A549 (cell line): ENCODE results near the gene SMG9. TPM values are rescaled to one million over a fixed set of nuclear protein-coding genes. Genes with fewer than 3 reads are reported as not detected.

Experiments used
- ATAC-seq, 2 experiments: fragments of 200-7000 bp in 1 of 2; fragments of >200 bp in 1 of 2; cut with Nextera tagmentation in 1 of 2; cut with Tn5 transposase in 1 of 2; 3 replicates each; pipeline versions ENCODE4 v1.8.0 to v1.9.1; 2018 to 2020; ENCODE audit warnings: mild to moderate bottlenecking in 1 of 2, moderate library complexity in 1 of 2
- CTCF ChIA-PET: fragments of 300-600 bp; sonication (Branson Sonifier 250); formaldehyde crosslinking; extraction: SDS; loops from one replicate; lab custom pipeline; 2021; ENCODE audit warnings: antibody characterized with exemption, inconsistent platforms; lab: Yijun Ruan, JAX
- POLR2A ChIA-PET: fragments of 350-600 bp; formaldehyde crosslinking; extraction: SDS; loops from one replicate; lab custom pipeline; 2021; ENCODE audit warnings: antibody characterized with exemption, inconsistent platforms; lab: Yijun Ruan, JAX
- DNase-seq, 2 experiments: peaks; one replicate each; pipeline versions ENCODE4 v3.0.0 to v3.0.0-alpha.2; 2011 to 2016; ENCODE audit warnings: low read depth in 1 of 2, low spot score in 1 of 2
- FAIRE-seq: peaks from 2 replicates; lab custom pipeline; 2011; peaks lifted over from hg19 to GRCh38; lab: Jason Lieb, UNC
- H3K27ac ChIP-seq, 2 experiments: fragments of >200 bp; sonication (Bioruptor Twin); formaldehyde crosslinking; 3 replicates each; pipeline ENCODE4 v1.5.1; 2016 to 2017
- H3K4me1 ChIP-seq: fragments of >200 bp; sonication (Bioruptor Twin); formaldehyde crosslinking; 3 replicates; pipeline ENCODE4 v1.6.1; 2016
- H3K4me2 ChIP-seq: fragments of >200 bp; sonication (Bioruptor Twin); formaldehyde crosslinking; 3 replicates; pipeline ENCODE4 v1.6.1; 2016
- H3K4me3 ChIP-seq: fragments of >200 bp; sonication (Bioruptor Twin); formaldehyde crosslinking; 3 replicates; pipeline ENCODE4 v1.5.1; 2016
- H3K9me3 ChIP-seq: fragments of >200 bp; sonication (Bioruptor Twin); formaldehyde crosslinking; 3 replicates; pipeline ENCODE4 v1.6.1; 2016
- BCL3 ChIP-seq: fragments of >200 bp; sonication (Bioruptor Twin); formaldehyde crosslinking; IDR thresholded peaks from 3 replicates; pipeline ENCODE4 v1.6.1; 2016
- BHLHE40 ChIP-seq: IDR thresholded peaks from 2 replicates; pipeline ENCODE4 v1.6.1; 2012; ENCODE audit warnings: low read depth, low read length, inconsistent platforms
- CBX2 ChIP-seq: fragments of 200-600 bp; sonication (generic); IDR thresholded peaks from 2 replicates; pipeline ENCODE4 v1.6.1; 2016; ENCODE audit warnings: low read depth, mild to moderate bottlenecking, borderline replicate concordance
- CBX8 ChIP-seq: fragments of 200-600 bp; sonication (generic); IDR thresholded peaks from 2 replicates; pipeline ENCODE4 v1.6.1; 2016
- CEBPB ChIP-seq, 2 experiments: fragments of >200 bp in 1 of 2; sonication (Bioruptor Twin) in 1 of 2; formaldehyde crosslinking in 1 of 2; IDR thresholded peaks; 2 replicates each; pipeline ENCODE4 v1.6.1; 2012 to 2016
- EHF ChIP-seq: fragments of 250-450 bp; sonication (Bioruptor Pico); IDR thresholded peaks from 2 replicates; pipeline ENCODE4 v1.5.0; 2020; ENCODE audit warnings: mild to moderate bottlenecking
- EHMT2 ChIP-seq: fragments of 200-600 bp; sonication (generic); IDR thresholded peaks from 2 replicates; pipeline ENCODE4 v1.6.1; 2016; ENCODE audit warnings: antibody characterized with exemption, low read depth, mild to moderate bottlenecking, moderate library complexity
- ELK1 ChIP-seq: fragments of 150-350 bp; IDR thresholded peaks from 2 replicates; pipeline ENCODE4 v1.6.1; 2014; ENCODE audit warnings: low read depth, mild to moderate bottlenecking, low read length
- EP300 ChIP-seq, 2 experiments: fragments of >200 bp; sonication (Bioruptor Twin); formaldehyde crosslinking; IDR thresholded peaks; 2 replicates in 1 of 2; 3 replicates in 1 of 2; pipeline ENCODE4 v1.6.1; 2016 to 2017
- ESRRA ChIP-seq: fragments of 150-350 bp; IDR thresholded peaks from 2 replicates; pipeline ENCODE4 v1.6.1; 2014; ENCODE audit warnings: mild to moderate bottlenecking, low read length, borderline replicate concordance
- FOSB ChIP-seq: fragments of 250-450 bp; sonication (Bioruptor Pico); IDR thresholded peaks from 2 replicates; pipeline ENCODE4 v1.5.0; 2020; ENCODE audit warnings: mild to moderate bottlenecking, moderate library complexity
- HEYL ChIP-seq: fragments of 250-450 bp; sonication (Bioruptor Pico); IDR thresholded peaks from 2 replicates; pipeline ENCODE4 v1.8.0; 2021; ENCODE audit warnings: mild to moderate bottlenecking, moderate library complexity
- HMGXB4 ChIP-seq: fragments of 250-450 bp; sonication (Bioruptor Pico); IDR thresholded peaks from 2 replicates; pipeline ENCODE4 v1.5.0; 2021; ENCODE audit warnings: mild to moderate bottlenecking, moderate library complexity, borderline replicate concordance
- HOXA7 ChIP-seq: fragments of 250-450 bp; sonication (Bioruptor Pico); IDR thresholded peaks from 2 replicates; pipeline ENCODE4 v1.5.0; 2020; ENCODE audit warnings: mild to moderate bottlenecking, moderate library complexity
- HOXB13 ChIP-seq: fragments of 250-450 bp; sonication (Bioruptor Pico); IDR thresholded peaks from 2 replicates; pipeline ENCODE4 v1.5.0; 2020; ENCODE audit warnings: low read depth, mild to moderate bottlenecking, moderate library complexity
- HOXB5 ChIP-seq: fragments of 250-450 bp; sonication (Bioruptor Pico); IDR thresholded peaks from 2 replicates; pipeline ENCODE4 v1.5.0; 2020; ENCODE audit warnings: mild to moderate bottlenecking, moderate library complexity
- JUN ChIP-seq, 2 experiments: fragments of >200 bp; sonication (Bioruptor Twin); formaldehyde crosslinking; IDR thresholded peaks; 2 replicates in 1 of 2; 3 replicates in 1 of 2; pipeline ENCODE4 v1.6.1; 2016 to 2017
- KDM5A ChIP-seq: fragments of 200-600 bp; sonication (generic); IDR thresholded peaks from 2 replicates; pipeline ENCODE4 v1.6.1; 2016; ENCODE audit warnings: antibody characterized with exemption, mild to moderate bottlenecking
- MAFK ChIP-seq: fragments of 450-650 bp; IDR thresholded peaks from 2 replicates; pipeline ENCODE4 v1.6.1; 2014; ENCODE audit not compliant: partially characterized antibody
- MYC ChIP-seq: IDR thresholded peaks from 2 replicates; pipeline ENCODE4 v1.6.1; 2012; ENCODE audit warnings: mild to moderate bottlenecking, inconsistent platforms, low read length, improper control_type of control experiment, borderline replicate concordance
- NFE2L2 ChIP-seq: fragments of 150-350 bp; conservative IDR thresholded peaks from 2 replicates; pipeline ENCODE4 v1.6.1; 2014; ENCODE audit warnings: low read length
- PHF8 ChIP-seq: fragments of 200-600 bp; sonication (generic); IDR thresholded peaks from 2 replicates; pipeline ENCODE4 v1.6.1; 2016; ENCODE audit warnings: low read depth, mild to moderate bottlenecking, antibody characterized with exemption, moderate library complexity, borderline replicate concordance
- POLR2A ChIP-seq: IDR thresholded peaks from 2 replicates; pipeline ENCODE4 v1.6.1; 2012; ENCODE audit warnings: mild to moderate bottlenecking, low read length
- POLR2AphosphoS2 ChIP-seq: conservative IDR thresholded peaks from 2 replicates; pipeline ENCODE4 v1.6.1; 2012; ENCODE audit warnings: low read length, improper control_type of control experiment, inconsistent platforms
- RARB ChIP-seq: fragments of 250-450 bp; sonication (Bioruptor Pico); IDR thresholded peaks from 2 replicates; pipeline ENCODE4 v1.8.0; 2021; ENCODE audit warnings: mild to moderate bottlenecking, moderate library complexity
- RCOR1 ChIP-seq: fragments of 150-350 bp; IDR thresholded peaks from 2 replicates; pipeline ENCODE4 v1.6.1; 2014; ENCODE audit warnings: antibody characterized with exemption, low read length, low read depth
- RFX5 ChIP-seq: fragments of 450-650 bp; IDR thresholded peaks from 2 replicates; pipeline ENCODE4 v1.7.1; 2014; ENCODE audit warnings: antibody characterized with exemption, mild to moderate bottlenecking, moderate library complexity
- RNF2 ChIP-seq: fragments of 200-600 bp; sonication (generic); IDR thresholded peaks from 2 replicates; pipeline ENCODE4 v1.6.1; 2016; ENCODE audit warnings: low read depth, mild to moderate bottlenecking, antibody characterized with exemption, moderate library complexity, borderline replicate concordance
- SMC3 ChIP-seq: fragments of >200 bp; sonication (Bioruptor Twin); formaldehyde crosslinking; IDR thresholded peaks from 3 replicates; pipeline ENCODE4 v1.6.1; 2018; ENCODE audit warnings: inconsistent platforms
- SREBF2 ChIP-seq: fragments of 450-650 bp; IDR thresholded peaks from 2 replicates; pipeline ENCODE4 v1.6.1; 2014; ENCODE audit warnings: mild to moderate bottlenecking, moderate library complexity
- TFCP2L1 ChIP-seq: fragments of 250-450 bp; sonication (Bioruptor Pico); IDR thresholded peaks from 2 replicates; pipeline ENCODE4 v1.5.0; 2021; ENCODE audit warnings: mild to moderate bottlenecking
- TP53 ChIP-seq: fragments of 250-450 bp; sonication (Bioruptor Pico); IDR thresholded peaks from 2 replicates; pipeline ENCODE4 v1.5.0; 2021; ENCODE audit warnings: mild to moderate bottlenecking, moderate library complexity
- ZNF302 ChIP-seq: fragments of 250-450 bp; sonication (Bioruptor Pico); IDR thresholded peaks from 2 replicates; pipeline ENCODE4 v1.9.0; 2021; ENCODE audit warnings: inconsistent platforms, mild to moderate bottlenecking, moderate library complexity
- WGBS: methylation state at CpG from one replicate; pipeline ENCODE4 v1.1.6; 2017; ENCODE audit errors: missing lambda C conversion rate; 5-methylcytosine and 5-hydroxymethylcytosine counted together
- polyA plus RNA-seq, 4 experiments: library from polyadenylated mRNA; depleted of rRNA in 3 of 4; stranded (reverse); fragments of >200 nt; fragmentation: RNase III in 1 of 4; extraction: RNeasy Plus Mini Kit Qiagen cat#74134 plus additional on column Dnase treatment in 1 of 4; gene quantifications; 2 replicates in 3 of 4; 3 replicates in 1 of 4; pipeline ENCODE4 v1.2.3, GENCODE V29; 2011 to 2017
- TF ChIP-seq, protein P1 (sequence below): IDR thresholded peaks from 2 replicates; pipeline ENCODE4 v1.6.1; 2012
- TF ChIP-seq, protein P2 (sequence below): fragments of 250-450 bp; sonication (Bioruptor Pico); IDR thresholded peaks from 2 replicates; pipeline ENCODE4 v1.5.0; 2020; ENCODE audit warnings: low read depth, mild to moderate bottlenecking, moderate library complexity
- TF ChIP-seq, protein P3 (sequence below): IDR thresholded peaks from 2 replicates; pipeline ENCODE4 v1.6.1; 2012; ENCODE audit warnings: low read depth, borderline replicate concordance

SMG9 gene
- polyA plus RNA-seq, 2 of the 4 experiments (the other 2 are of a cell fraction), result 14.2 to 44.2 TPM

- ChIA-PET POLR2A (interaction anchor here (0.6 to 5.8 kb wide), 16 partner anchors 8 to 316 kb away, joined by 3 to 75 read pairs (median 5); partner anchors contain the start of genes KCNN4, PLAUR, ZNF45 and ZNF575), CTCF (interaction anchor here (1.7 to 22.3 kb wide), 4 partner anchors 13 to 86 kb away, joined by 9 to 565 read pairs (median 218); partner anchors contain the start of genes KCNN4 and PLAUR)
- Histone ChIP-seq H3K4me1 (peaks cover 65% of the 10 kb centered on the region), H3K27ac (peak overlapping the region; percentile 94 to 99), H3K4me2 (peak overlapping the region; percentile 93), H3K4me3 (peak overlapping the region; percentile 75), H3K9me3 (no peaks in the 10 kb centered on the region)
- ATAC-seq (peak; percentile 44 to 62; a peak in 5 of 6 replicates), FAIRE-seq (no peak), DNase-seq (peak; percentile 88 to 91)
- under 1% methylated on average over 28 of the region's 28 CpGs for WGBS
- TF ChIP-seq RNF2 (no peak), CEBPB (IDR thresholded peaks at IDR 0.05) (0 out of 4 replicates have a peak, but pooled peaks of 1 of the 2 experiments have one; percentile 14), RCOR1 (0 out of 2 replicates have a peak, but pooled peaks have one; percentile 16), MYC (peak; percentile 61), SMC3 (no peak), EHMT2 (no peak), HOXA7 (CRISPR knock-in tag) (peak; percentile 92), RFX5 (0 out of 2 replicates have a peak, but pooled peaks have one; percentile 2), BCL3 (0 out of 3 replicates have a peak, but pooled peaks have one; percentile 16), SREBF2 (no peak), CBX8 (no peak), CBX2 (no peak), ELK1 (no peak), BHLHE40 (no peak), ZNF302 (CRISPR knock-in tag) (0 out of 2 replicates have a peak, but pooled peaks have one; percentile 24), TP53 (CRISPR knock-in tag) (peak; percentile 98), POLR2A (peak; percentile 31; the same call in 1 of the 2 replicates), KDM5A (peak; percentile 70), JUN (IDR thresholded peaks at IDR 0.05) (peak in 1 of 2 experiments; percentile 74; a peak in 2 of 5 replicates), ESRRA (0 out of 2 replicates have a peak, but pooled peaks have one; percentile 33), NFE2L2 (no peak), EHF (CRISPR knock-in tag) (peak; percentile 86; the same call in 1 of the 2 replicates), POLR2AphosphoS2 (no peak), HMGXB4 (CRISPR knock-in tag) (peak; percentile 64; the same call in 1 of the 2 replicates), FOSB (CRISPR knock-in tag) (peak; percentile 95), EP300 (IDR thresholded peaks at IDR 0.05) (no peak), TFCP2L1 (CRISPR knock-in tag) (peak; percentile 68), RARB (peak; percentile 87), MAFK (no peak), HOXB13 (peak; percentile 87; the same call in 1 of the 2 replicates), PHF8 (no peak), HEYL (CRISPR knock-in tag) (no peak), HOXB5 (peak; percentile 65)
- TF ChIP-seq, protein P1, sequence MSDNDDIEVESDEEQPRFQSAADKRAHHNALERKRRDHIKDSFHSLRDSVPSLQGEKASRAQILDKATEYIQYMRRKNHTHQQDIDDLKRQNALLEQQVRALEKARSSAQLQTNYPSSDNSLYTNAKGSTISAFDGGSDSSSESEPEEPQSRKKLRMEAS, result peak; percentile 91
- TF ChIP-seq, protein P2, sequence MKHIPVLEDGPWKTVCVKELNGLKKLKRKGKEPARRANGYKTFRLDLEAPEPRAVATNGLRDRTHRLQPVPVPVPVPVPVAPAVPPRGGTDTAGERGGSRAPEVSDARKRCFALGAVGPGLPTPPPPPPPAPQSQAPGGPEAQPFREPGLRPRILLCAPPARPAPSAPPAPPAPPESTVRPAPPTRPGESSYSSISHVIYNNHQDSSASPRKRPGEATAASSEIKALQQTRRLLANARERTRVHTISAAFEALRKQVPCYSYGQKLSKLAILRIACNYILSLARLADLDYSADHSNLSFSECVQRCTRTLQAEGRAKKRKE (CRISPR knock-in tag), result peak; percentile 64; the same call in 1 of the 2 replicates
- TF ChIP-seq, protein P3, sequence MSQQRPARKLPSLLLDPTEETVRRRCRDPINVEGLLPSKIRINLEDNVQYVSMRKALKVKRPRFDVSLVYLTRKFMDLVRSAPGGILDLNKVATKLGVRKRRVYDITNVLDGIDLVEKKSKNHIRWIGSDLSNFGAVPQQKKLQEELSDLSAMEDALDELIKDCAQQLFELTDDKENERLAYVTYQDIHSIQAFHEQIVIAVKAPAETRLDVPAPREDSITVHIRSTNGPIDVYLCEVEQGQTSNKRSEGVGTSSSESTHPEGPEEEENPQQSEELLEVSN, result peak; percentile 96
Observed at GRCh38 chr19:43755256-43755801, 567 bp upstream of the SMG9 start.
